WI38 (cell line): ENCODE data around the gene SPPL2A.

Source experiments
- H3K4me3 ChIP-seq: 2 replicates; pipeline ENCODE4 v1.5.1; 2011; ENCODE audit warnings: low read depth, mild to moderate bottlenecking, control low read depth, low read length
- TF ChIP-seq, protein P1 (sequence below): IDR thresholded peaks from 2 replicates; pipeline ENCODE4 v1.5.1; 2012; ENCODE audit warnings: low read depth, mild to moderate bottlenecking, control low read depth, low read length

SPPL2A gene

DNA sequence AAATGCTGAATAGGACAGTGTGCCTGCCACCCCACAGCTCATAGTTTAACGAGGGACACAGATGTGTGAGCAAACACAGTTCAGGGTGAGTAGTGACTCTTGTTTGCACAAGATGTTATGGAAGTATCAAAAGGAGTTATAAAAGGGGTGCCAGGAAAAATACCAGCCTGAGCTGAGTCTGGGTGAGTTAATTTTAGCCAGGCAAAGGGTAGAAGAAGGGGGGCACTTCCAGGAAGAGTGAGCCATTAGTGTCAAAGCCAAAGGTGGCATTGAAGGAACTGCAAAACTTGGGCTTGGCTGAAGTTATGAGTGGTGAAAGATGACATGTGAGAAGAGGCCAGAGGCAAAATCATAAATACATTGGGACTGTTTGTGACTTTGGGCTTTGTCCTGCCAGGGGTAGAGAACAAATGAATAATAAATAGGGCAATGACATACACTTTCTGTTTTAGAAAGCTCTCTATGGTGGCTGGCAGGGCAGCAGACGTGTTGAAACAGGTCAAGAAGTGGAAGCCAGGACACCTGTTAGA lies 1.9 kb upstream of the SPPL2A start:
- no peak overlapping the region for H3K4me3 ChIP-seq

DNA sequence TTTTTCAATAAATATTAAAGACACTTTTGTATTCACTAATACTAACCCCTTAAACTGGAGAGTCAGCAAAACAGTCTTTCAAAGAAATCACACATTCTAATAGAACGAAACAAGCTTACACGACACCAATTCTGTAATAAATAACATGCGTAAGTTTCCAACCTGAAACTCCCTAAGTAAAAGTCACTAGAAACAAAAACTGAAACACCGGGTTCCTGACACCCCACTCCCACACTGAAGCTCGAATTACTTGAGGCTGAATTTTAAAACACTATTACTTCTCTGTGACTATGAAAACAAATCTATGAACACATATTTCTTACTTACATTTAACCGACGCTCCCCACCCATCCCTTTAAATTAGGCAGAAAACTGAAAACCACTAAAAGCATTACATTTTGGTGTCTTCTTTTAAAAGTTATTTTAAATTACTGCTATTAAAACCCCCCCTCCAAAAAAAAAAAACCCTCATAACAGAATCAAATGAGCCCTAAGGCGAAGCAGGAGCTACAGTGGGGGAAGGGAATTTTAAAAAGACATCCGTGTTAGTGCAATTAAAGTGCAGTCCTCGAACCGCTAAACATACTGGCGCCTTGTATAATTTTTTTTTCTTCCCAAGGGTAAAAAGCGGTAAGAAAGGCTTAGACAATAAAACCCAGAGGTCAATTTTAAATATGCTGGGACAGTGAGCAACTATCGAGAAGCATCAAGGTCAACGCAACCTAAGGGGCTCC lies 878 bp downstream of the SPPL2A start:
- TF ChIP-seq, protein P1, sequence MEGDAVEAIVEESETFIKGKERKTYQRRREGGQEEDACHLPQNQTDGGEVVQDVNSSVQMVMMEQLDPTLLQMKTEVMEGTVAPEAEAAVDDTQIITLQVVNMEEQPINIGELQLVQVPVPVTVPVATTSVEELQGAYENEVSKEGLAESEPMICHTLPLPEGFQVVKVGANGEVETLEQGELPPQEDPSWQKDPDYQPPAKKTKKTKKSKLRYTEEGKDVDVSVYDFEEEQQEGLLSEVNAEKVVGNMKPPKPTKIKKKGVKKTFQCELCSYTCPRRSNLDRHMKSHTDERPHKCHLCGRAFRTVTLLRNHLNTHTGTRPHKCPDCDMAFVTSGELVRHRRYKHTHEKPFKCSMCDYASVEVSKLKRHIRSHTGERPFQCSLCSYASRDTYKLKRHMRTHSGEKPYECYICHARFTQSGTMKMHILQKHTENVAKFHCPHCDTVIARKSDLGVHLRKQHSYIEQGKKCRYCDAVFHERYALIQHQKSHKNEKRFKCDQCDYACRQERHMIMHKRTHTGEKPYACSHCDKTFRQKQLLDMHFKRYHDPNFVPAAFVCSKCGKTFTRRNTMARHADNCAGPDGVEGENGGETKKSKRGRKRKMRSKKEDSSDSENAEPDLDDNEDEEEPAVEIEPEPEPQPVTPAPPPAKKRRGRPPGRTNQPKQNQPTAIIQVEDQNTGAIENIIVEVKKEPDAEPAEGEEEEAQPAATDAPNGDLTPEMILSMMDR = no peak
- H3K4me3 ChIP-seq = peak overlapping the region; percentile 82

More for the DNA sequence above, 1.9 kb upstream of the SPPL2A start:
- TF ChIP-seq, protein P1 = no peak

DNA sequence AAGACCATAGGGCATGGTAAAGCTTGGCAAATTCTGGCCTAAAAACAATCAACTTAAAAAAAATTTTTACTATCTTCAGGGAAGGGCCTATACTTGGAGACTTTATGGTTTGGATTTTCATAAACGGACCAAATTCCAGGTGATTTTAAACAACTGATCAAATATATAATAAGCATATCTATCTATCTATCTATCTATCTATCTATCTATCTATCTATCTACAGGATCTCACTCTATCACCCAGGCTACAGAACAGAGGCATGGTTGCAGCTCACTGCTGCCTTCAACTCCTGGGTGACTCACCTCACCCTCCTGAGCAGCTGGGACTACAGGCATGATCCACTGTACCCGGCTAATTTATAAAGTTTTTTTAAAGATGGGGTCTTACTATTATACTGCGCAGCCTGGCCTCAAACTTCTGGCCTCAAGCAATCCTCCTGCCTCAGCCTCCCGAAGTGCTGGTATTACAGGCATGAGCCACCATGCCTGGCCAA lies 6.7 kb downstream of the SPPL2A start:
- TF ChIP-seq, protein P1 = no peak
- no peak overlapping the region for H3K4me3 ChIP-seq

DNA sequence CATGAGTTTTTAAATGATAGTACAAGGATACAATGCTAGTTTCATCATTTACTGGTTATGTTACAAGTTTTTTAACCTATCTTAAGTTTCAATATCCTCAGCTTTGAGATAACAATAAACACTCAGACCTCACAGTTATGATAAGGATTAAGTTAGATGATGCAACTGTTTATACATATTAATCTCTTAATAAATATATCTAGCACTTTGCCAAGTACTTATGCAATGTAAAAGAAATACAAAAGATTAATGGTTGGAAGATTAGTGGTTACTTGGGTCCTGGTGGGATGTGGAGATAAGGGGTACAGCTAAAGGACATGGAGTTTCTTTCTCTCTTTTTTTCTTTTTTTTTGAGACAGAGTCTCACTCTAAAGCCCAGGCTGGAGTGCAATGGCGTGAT lies 12.0 kb downstream of the SPPL2A start:
- TF ChIP-seq, protein P1 = no peak
- no peak overlapping the region for H3K4me3 ChIP-seq

DNA sequence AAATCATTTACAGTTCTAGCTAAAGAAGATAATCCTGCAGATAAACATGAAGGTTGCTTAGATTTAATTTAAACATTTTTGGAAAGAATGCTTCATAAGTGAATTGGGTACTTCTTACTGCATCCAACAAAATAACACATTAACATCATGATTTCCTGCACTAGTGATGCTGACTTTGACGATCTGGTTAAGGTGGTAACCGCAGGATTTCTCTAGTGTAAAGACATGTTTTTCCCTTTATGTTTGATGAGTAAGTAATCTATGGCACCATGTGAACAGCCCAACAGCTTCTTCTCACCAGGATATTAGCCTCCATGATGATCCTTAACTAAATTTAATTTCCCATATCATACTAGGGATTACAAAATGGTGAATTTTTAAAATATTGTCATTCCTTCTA lies 14.1 kb downstream of the SPPL2A start:
- H3K4me3 ChIP-seq = no peak overlapping the region
- TF ChIP-seq, protein P1 = no peak

DNA sequence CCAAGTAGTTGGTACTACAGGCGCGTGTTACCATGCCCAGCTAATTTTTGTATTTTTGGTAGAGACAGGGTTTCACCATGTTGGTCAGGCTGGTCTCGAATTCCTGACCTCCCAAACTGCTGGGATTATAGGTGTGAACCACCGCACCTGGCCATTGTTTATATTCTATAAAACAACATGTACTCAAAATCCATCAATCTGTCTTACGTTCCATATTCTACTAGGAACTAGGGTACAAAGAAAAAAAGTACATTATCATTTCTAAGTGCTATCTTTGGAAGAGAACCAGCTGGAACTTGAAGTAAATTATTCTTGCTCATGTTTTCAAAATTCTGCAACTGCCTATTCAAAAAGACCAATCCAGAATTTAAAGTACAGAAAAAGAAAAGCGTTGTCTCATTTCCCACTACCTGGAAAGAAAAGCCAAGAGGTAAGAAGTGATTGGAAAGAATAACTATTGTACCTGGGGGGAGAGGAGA lies 15.2 kb downstream of the SPPL2A start:
- TF ChIP-seq, protein P1 = no peak
- no peak overlapping the region for H3K4me3 ChIP-seq

DNA sequence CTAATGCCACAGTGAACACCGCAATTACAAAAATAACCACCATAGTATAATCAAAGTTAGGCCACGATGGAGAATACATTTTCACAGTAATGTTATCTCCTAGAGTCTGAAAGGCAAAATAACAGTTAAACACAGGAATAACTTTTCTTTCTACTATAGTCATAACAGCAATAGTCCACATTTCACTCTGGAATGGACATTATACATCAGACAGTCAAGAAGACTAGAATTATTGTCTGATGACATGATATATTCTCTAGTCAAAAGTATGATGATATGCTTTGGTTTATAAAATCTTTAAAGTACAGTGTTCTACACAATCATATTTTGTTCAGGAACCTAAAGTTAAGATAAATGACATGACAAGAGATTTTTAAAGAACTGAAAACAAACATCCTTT lies 18.0 kb downstream of the SPPL2A start:
- TF ChIP-seq, protein P1 = no peak
- no peak overlapping the region for H3K4me3 ChIP-seq
